MM.1S (cell line): ENCODE results near the gene PALM3.

Experiments used
- DNase-seq: peaks from one replicate; pipeline ENCODE4 v3.0.0-alpha.2; 2015
- H2AFZ ChIP-seq: fragments of 300-600 bp; sonication (generic); 2 replicates; pipeline ENCODE4 v1.6.0; 2016; ENCODE audit warnings: antibody characterized with exemption, low read length
- H3F3A ChIP-seq: fragments of 300-600 bp; sonication (generic); 2 replicates; pipeline ENCODE4 v1.6.1; 2016; ENCODE audit warnings: mild to moderate bottlenecking, antibody characterized with exemption, low read length, moderate library complexity, mixed read lengths; ENCODE audit not compliant: insufficient read depth
- H3K27ac ChIP-seq: fragments of 300-600 bp; sonication (generic); 2 replicates; pipeline ENCODE4 v1.5.1; 2016; ENCODE audit warnings: mild to moderate bottlenecking, low read length
- H3K27me3 ChIP-seq: fragments of 300-600 bp; sonication (generic); replicated peaks from 2 replicates; pipeline ENCODE4 v1.6.0; 2016; ENCODE audit warnings: low read length; ENCODE audit not compliant: insufficient read depth
- H3K36me3 ChIP-seq: fragments of 300-600 bp; sonication (generic); replicated peaks from 2 replicates; pipeline ENCODE4 v1.6.1; 2016; ENCODE audit warnings: mild to moderate bottlenecking, low read length, mixed read lengths; ENCODE audit not compliant: insufficient read depth
- H3K4me1 ChIP-seq: fragments of 300-600 bp; sonication (generic); 2 replicates; pipeline ENCODE4 v1.6.1; 2016; ENCODE audit warnings: low read length, mixed read lengths
- H3K4me2 ChIP-seq: fragments of 300-600 bp; sonication (generic); 2 replicates; pipeline ENCODE4 v1.6.0; 2016; ENCODE audit warnings: low read depth, low read length
- H3K4me3 ChIP-seq: fragments of 300-600 bp; sonication (generic); 2 replicates; pipeline ENCODE4 v1.5.1; 2016; ENCODE audit warnings: low read length, mixed read lengths
- H3K79me2 ChIP-seq: fragments of 300-600 bp; sonication (generic); 2 replicates; pipeline ENCODE4 v1.6.1; 2016; ENCODE audit warnings: mixed run types, low read length, mixed read lengths
- H3K9ac ChIP-seq: fragments of 300-600 bp; sonication (generic); 2 replicates; pipeline ENCODE4 v1.6.1; 2016; ENCODE audit warnings: low read length, mixed read lengths
- H3K9me2 ChIP-seq: fragments of 300-600 bp; sonication (generic); replicated peaks from 2 replicates; pipeline ENCODE4 v1.6.1; 2016; ENCODE audit warnings: mild to moderate bottlenecking, low read length, mixed read lengths; ENCODE audit not compliant: insufficient read depth
- H3K9me3 ChIP-seq: fragments of 300-600 bp; sonication (generic); replicated peaks from 2 replicates; pipeline ENCODE4 v1.6.1; 2016; ENCODE audit warnings: mild to moderate bottlenecking, low read length, mixed read lengths; ENCODE audit not compliant: insufficient read depth
- H4K20me1 ChIP-seq: fragments of 300-600 bp; sonication (generic); 2 replicates; pipeline ENCODE4 v1.6.1; 2016; ENCODE audit warnings: mild to moderate bottlenecking, low read length, moderate library complexity, mixed read lengths; ENCODE audit not compliant: insufficient read depth
- EZH2 ChIP-seq: fragments of 300-600 bp; sonication (generic); optimal IDR thresholded peaks from 2 replicates; pipeline ENCODE3; 2017; ENCODE audit warnings: low read depth, mild to moderate bottlenecking, antibody characterized with exemption, low read length, mixed read lengths
- EZH2phosphoT487 ChIP-seq: fragments of 300-600 bp; sonication (generic); IDR thresholded peaks from 2 replicates; pipeline ENCODE4 v1.6.1; 2018; ENCODE audit warnings: antibody characterized with exemption, low read length
- TF ChIP-seq, protein P1 (sequence below): fragments of 300-600 bp; sonication (generic); IDR thresholded peaks from 2 replicates; pipeline ENCODE4 v1.5.1; 2016; ENCODE audit warnings: antibody characterized with exemption, low read length, mixed read lengths

Gene PALM3

DNA sequence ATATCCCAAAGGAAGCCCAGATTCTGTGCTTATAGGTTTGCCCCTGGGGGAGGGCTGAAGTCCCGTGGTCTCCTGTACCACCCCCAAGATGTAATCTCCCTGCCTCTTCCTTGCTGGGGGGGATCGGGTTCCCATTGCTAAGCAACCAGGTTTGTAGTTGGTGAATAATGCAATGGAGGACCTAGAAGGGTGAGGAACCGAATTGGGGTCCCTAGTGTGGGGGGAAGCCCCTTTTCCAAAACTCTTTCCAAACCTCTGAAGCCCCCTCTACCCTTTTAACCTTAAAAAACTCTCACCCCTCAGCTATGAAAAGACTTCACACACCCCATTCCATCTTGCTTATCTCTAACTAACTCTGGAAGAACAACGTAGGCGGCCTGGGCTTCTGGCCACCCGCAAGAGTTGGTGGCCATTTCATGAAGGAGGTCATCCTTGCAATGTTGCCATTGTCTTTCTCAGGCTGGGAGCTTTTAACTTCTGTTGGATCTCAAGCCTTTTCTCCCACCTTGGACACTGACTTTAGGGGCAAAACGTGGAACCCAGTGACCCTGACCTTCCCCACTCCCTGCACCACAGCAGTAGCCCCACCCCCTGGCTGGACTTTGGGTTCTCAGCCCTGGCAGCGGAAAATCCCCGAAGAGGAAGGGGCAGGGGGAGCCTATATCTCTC lies 661 bp downstream of the PALM3 start:
- Histone ChIP-seq H3K79me2 (no peaks in the 10 kb centered on the region), H3K9me2 (no peaks in the 10 kb centered on the region), H3K4me2 (no peak overlapping the region), H3K36me3 (no peaks in the 10 kb centered on the region), H3K4me1 (no peaks in the 10 kb centered on the region; the same call in 1 of the 2 replicates), H4K20me1 (no peaks in the 10 kb centered on the region), H3K27me3 (peaks cover 58% of the 10 kb centered on the region), H3F3A (no peaks in the 10 kb centered on the region), H3K27ac (no peak overlapping the region), H3K9ac (no peak overlapping the region), H3K9me3 (no peaks in the 10 kb centered on the region), H2AFZ (no peak overlapping the region), H3K4me3 (no peak overlapping the region)
- TF ChIP-seq EZH2: no peak
- no peak for TF ChIP-seq EZH2phosphoT487
- TF ChIP-seq, protein P1, sequence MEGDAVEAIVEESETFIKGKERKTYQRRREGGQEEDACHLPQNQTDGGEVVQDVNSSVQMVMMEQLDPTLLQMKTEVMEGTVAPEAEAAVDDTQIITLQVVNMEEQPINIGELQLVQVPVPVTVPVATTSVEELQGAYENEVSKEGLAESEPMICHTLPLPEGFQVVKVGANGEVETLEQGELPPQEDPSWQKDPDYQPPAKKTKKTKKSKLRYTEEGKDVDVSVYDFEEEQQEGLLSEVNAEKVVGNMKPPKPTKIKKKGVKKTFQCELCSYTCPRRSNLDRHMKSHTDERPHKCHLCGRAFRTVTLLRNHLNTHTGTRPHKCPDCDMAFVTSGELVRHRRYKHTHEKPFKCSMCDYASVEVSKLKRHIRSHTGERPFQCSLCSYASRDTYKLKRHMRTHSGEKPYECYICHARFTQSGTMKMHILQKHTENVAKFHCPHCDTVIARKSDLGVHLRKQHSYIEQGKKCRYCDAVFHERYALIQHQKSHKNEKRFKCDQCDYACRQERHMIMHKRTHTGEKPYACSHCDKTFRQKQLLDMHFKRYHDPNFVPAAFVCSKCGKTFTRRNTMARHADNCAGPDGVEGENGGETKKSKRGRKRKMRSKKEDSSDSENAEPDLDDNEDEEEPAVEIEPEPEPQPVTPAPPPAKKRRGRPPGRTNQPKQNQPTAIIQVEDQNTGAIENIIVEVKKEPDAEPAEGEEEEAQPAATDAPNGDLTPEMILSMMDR: no peak
- no peak for DNase-seq

DNA sequence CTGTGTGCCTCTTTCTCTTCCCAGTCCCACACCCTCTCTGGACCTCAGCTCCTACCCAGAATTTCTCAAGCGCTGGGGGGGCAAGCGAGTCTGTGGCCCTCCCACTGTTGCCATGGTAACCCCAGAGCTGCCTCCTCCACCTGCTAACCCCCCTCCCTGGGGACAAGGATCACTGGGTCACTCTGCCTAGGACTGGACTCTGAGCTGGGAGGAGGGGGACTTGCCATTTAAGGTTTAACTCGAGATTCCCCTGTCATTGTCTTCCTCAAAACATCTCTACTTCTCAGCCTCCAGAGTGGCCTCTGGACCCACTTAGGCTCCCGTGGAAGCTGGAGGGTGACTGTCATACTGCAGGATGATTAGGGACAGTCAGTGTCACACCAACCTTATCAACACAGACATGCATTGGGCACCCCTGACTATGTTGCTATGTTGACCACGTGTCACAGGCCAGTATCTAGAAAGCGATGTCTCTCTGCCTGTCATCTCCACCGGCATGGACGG lies 2.2 kb downstream of the PALM3 start:
- Histone ChIP-seq H4K20me1 (no peaks in the 10 kb centered on the region), H3K4me3 (no peak overlapping the region), H2AFZ (no peak overlapping the region), H3K9me3 (no peaks in the 10 kb centered on the region), H3K36me3 (no peaks in the 10 kb centered on the region), H3K27ac (no peak overlapping the region), H3K27me3 (peaks cover 49% of the 10 kb centered on the region), H3K4me2 (no peak overlapping the region), H3K9me2 (no peaks in the 10 kb centered on the region), H3K9ac (no peak overlapping the region), H3K79me2 (no peaks in the 10 kb centered on the region), H3K4me1 (no peaks in the 10 kb centered on the region; the same call in 1 of the 2 replicates), H3F3A (no peaks in the 10 kb centered on the region)
- DNase-seq: no peak
- TF ChIP-seq, protein P1: no peak
- TF ChIP-seq EZH2phosphoT487 (no peak), EZH2 (no peak)

DNA sequence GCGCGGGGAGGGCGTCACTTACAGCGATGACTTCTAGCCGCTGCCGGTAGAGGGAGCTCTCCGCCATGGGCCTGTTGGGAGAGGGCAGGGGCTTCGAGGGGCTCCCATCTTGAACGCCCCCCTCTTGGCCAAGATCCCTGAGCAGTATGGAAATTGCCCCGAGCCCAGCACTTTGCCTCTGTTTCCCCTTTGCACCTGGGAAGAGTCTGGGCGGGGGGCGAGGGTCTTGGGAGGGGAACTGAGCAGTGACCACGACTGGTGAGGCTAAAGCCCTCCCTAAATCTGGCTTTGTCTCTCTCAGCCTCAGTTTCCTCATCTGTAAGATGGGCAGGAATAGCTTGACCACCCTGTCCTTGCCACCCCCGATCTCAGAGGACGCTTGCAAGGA lies 2.8 kb downstream of the PALM3 start:
- no peak overlapping the region for H3K9ac ChIP-seq
- no peak for DNase-seq

More for the DNA sequence above, 2.8 kb downstream of the PALM3 start:
- Histone ChIP-seq H3K79me2 (no peaks in the 10 kb centered on the region), H3K36me3 (no peaks in the 10 kb centered on the region), H2AFZ (no peak overlapping the region), H3K27me3 (peaks cover 55% of the 10 kb centered on the region), H3K9me3 (no peaks in the 10 kb centered on the region), H3K27ac (no peak overlapping the region), H3K4me1 (no peaks in the 10 kb centered on the region; the same call in 1 of the 2 replicates), H3K4me2 (0 out of 2 replicates have a peak overlapping the region, but pooled peaks have one; percentile 30), H3K9me2 (no peaks in the 10 kb centered on the region), H3K4me3 (no peak overlapping the region), H4K20me1 (no peaks in the 10 kb centered on the region), H3F3A (no peaks in the 10 kb centered on the region)
- TF ChIP-seq, protein P1: peak; percentile 79
- TF ChIP-seq EZH2 (no peak), EZH2phosphoT487 (no peak)
